ENCODE measurements around the gene DDA1.

The DDA1 gene

DNA sequence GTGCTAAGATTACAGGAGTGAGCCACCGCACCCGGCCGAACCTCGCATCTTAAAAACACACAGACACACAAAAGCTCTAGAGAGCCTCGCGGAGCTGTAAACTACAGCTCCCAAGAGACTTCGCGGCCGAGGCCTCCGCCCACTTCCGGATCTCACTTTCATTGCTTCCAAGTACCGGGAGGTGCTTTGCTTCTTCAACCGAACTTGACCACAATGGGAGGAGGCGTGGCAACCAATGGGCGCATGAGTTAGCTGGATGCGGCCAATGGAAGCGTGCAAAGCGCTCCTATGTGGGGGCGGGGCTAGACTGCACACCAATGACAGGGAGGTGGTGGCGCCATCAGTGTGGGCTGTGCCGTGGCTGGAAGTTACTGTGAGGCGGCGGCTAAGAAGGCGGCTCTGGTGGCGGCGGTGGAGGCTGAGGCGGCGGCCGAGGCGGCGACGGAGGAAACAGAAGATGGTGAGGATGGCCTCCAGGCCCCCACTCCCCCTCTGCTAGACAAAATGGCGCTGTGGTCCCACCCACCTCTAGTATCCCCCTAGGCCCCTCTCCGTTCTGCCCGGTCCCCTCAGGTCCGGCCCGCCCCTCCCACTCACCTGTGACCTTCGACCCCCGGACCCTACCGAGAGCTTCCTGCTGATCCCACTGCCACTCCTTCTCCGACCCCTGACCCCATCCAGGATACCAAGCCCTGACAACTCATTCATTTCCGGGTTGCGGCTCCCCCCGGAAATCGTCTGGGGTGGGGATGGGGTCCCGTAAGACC is at the start of gene DDA1:
TSS of gene DDA1 (plus strand) at position 366 of the 767 bp plus-strand sequence. CDS start at position 458, 92 bp downstream.
- in situ Hi-C loops (cut with HindIII; ENCODE audit: low sequenced_read_pairs): loop anchor here (25.0 kb wide), 1 partner anchor 147 kb away; no protein-coding TSS in a partner anchor
- TF ChIP-seq, protein P1, sequence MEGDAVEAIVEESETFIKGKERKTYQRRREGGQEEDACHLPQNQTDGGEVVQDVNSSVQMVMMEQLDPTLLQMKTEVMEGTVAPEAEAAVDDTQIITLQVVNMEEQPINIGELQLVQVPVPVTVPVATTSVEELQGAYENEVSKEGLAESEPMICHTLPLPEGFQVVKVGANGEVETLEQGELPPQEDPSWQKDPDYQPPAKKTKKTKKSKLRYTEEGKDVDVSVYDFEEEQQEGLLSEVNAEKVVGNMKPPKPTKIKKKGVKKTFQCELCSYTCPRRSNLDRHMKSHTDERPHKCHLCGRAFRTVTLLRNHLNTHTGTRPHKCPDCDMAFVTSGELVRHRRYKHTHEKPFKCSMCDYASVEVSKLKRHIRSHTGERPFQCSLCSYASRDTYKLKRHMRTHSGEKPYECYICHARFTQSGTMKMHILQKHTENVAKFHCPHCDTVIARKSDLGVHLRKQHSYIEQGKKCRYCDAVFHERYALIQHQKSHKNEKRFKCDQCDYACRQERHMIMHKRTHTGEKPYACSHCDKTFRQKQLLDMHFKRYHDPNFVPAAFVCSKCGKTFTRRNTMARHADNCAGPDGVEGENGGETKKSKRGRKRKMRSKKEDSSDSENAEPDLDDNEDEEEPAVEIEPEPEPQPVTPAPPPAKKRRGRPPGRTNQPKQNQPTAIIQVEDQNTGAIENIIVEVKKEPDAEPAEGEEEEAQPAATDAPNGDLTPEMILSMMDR (IDR thresholded peaks at IDR 0.05; ENCODE audit: low read depth, low read length, missing control alignments): no peak
- peak; percentile 100 for DNase-seq (ENCODE audit: low read depth)
- peak within 1 kb of the TSS; percentile 99 for H3K4me3 ChIP-seq (ENCODE audit: low read depth, low read length)

DNA sequence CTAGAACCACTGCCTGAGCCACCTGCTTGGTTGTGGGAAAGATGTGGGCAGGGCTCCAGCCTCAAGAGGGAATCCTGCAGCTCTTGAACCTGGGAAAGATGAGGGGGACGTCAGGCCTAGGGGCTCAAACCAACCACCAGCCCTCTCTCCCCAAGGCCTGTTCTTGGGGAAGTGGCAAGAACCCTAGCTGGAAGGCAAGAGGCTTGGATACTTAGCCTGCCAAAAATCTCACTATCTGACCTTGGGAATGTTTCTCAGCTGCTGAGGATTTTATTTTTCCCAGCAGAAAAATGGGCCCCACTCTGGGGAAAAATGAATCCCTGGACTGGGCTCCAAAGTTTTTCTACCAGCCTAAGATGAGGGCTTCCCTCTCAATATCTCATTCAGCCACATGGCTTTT is 49.4 kb upstream of the DDA1 start:
- H3K4me3 ChIP-seq (ENCODE audit: low read depth, low read length): no peak overlapping the region
- in situ Hi-C loops (cut with HindIII; ENCODE audit: low sequenced_read_pairs): no loop called here
- DNase-seq (ENCODE audit: low read depth): no peak
- TF ChIP-seq, protein P1 (IDR thresholded peaks at IDR 0.05; ENCODE audit: low read depth, low read length, missing control alignments): no peak

DNA sequence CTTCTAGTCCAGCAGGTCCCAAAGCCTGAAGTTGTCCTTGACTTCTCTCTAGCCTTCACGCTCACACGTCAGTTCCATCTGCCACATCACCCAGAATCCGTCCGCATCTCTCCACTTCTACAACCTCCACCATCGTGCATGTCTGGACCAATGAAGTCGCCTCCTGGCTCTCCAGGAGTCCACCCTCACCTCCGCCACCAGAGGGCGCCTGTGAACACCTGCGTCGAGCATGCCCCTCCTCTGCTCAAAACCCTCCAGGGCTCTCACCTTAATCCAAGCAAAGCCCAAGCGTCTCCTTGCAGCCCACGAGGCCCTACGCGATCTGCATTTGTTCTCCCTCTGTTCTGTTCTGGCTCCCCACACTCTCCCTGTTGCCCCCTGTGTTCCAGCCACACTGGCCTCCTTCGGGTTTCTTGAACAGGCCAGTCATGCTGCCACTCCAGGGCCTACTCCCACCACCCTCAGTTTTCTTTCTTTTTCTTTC is 48.5 kb upstream of the DDA1 start:
- in situ Hi-C loops (cut with HindIII; ENCODE audit: low sequenced_read_pairs): no loop called here
- TF ChIP-seq, protein P1 (IDR thresholded peaks at IDR 0.05; ENCODE audit: low read depth, low read length, missing control alignments): peak; percentile 82
- DNase-seq (ENCODE audit: low read depth): peak; percentile 36
- no peak overlapping the region for H3K4me3 ChIP-seq (ENCODE audit: low read depth, low read length)

DNA sequence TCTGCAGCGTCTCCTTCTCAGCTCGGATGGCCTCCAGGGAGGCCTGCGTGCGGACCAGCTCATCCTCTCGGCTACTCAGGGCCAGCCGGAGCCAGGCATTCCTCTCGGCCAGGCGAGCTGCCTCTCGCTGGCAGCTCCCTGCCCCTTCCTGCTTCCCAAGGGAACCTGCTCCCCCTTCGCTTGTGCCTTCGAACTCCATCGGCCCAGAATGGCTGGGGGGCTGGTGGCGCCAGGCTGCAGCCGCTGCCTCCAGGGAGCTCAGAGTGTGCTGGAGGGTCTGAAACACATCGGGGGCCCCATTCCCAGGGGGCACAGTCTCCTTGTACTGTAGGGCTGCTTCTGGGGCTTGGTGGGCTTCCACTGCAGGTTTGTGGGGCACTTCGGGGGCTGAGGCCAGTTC is 46.8 kb upstream of the DDA1 start:
- TF ChIP-seq, protein P1 (IDR thresholded peaks at IDR 0.05; ENCODE audit: low read depth, low read length, missing control alignments): no peak
- no peak for DNase-seq (ENCODE audit: low read depth)
- no peak overlapping the region for H3K4me3 ChIP-seq (ENCODE audit: low read depth, low read length)
- in situ Hi-C loops (cut with HindIII; ENCODE audit: low sequenced_read_pairs): no loop called here

DNA sequence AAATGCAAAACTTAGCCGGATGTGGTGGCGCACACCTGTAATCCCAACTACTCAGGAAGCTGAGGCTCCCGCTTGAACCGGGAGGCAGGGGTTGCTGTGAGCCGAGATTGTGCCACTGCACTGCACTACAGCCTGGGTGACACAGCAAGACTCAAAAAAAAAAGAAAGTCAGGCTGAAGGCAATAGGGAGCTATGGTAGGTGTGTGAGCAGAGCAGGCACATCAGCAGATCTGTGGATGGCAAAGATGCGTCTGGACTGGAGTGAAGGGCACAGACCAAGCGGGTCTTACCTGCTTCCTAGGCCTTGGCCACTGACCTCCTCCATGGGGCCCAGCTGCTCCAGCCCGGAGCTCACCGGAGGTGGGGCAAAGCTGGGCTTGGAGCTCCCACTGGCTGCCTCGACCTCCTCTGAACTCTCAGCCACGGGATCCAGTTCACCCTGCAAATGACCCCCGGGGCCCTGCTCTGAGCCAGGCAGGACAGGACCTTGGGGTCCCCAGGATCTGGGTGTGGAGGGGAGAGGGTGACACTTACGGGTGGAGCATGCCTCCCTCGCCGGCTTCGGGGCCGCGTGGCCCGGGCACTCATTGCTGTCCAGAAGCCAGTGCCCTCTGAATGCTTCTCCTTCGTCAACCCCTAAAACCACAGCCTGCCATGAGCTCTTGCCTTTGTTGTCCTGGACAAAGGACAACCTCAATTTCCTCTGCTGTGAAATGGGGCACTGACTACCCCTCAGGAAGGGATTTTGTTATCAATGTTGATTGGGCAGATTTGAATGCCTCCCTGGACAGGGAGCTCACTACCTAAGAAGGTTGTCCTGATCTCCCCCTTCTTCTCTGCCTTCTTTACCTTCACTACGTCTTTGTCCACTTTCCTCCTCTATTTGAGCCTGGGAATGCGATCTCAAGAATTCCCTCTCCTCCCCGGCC is 45.4 kb upstream of the DDA1 start:
- no peak overlapping the region for H3K4me3 ChIP-seq (ENCODE audit: low read depth, low read length)
- no peak for DNase-seq (ENCODE audit: low read depth)
- in situ Hi-C loops (cut with HindIII; ENCODE audit: low sequenced_read_pairs): no loop called here
- TF ChIP-seq, protein P1 (IDR thresholded peaks at IDR 0.05; ENCODE audit: low read depth, low read length, missing control alignments): no peak

DNA sequence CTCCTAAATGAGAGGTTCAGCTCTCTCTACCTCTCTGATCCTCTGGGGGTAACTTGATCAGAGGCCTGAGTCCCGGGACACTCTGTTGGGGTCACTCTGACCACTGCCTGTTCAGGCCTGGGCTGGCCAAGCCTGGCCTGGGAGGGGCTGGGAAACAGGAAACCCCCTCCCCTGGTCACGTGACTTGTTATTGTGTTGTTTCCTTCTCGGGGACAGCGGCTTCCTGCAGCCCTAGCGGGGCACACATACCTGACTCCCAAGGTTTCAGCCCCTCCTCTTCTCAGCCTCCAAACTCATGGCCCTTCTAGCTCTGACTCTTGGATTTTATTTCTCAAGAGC is 44.8 kb upstream of the DDA1 start, which contains the start of gene USHBP1:
TSS of gene USHBP1 (minus strand) at position 105 of the 339 bp plus-strand sequence. CDS start 446 bp downstream, outside the sequence.
- TF ChIP-seq, protein P1 (IDR thresholded peaks at IDR 0.05; ENCODE audit: low read depth, low read length, missing control alignments): no peak
- in situ Hi-C loops (cut with HindIII; ENCODE audit: low sequenced_read_pairs): no loop called here
- no peak for DNase-seq (ENCODE audit: low read depth)
- no peak within 1 kb of the TSS for H3K4me3 ChIP-seq (ENCODE audit: low read depth, low read length)
